Measurements from ENCODE around the gene HOXA9.

Gene HOXA9

DNA sequence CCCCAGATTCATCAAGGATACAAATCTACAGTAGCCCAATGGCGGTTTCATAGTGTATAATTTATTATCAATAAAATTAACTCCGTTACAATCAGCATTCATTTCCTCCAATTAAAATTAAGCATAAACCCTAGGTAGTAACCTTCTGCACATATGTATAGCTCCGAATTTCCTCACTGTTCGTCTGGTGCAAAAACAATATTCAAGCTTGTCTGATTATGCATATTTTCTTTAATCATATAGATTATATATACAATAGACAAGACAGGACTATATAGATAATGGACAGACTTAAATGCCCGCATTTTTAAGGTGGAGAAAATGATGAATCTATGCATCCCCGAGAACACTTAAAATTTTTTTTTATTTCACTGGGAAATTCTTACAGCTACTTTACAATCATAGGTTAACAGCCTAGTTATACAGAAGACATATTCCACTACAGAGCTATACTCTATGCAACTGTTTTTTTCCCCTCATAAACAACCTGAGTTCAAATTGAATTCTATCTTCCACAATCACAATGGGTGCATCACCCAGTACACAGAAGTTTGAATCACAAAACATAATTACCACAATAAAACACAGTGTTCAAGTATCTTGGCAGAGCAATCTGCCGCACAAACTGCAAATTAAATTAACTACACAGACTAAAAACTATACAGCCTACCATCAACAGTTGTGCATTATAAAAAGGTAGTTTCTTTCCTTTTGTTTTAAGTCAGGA is 2.6 kb downstream of the HOXA9 start:
- peak overlapping the region; percentile 99 for H3K27ac ChIP-seq
- TF ChIP-seq, protein P1, sequence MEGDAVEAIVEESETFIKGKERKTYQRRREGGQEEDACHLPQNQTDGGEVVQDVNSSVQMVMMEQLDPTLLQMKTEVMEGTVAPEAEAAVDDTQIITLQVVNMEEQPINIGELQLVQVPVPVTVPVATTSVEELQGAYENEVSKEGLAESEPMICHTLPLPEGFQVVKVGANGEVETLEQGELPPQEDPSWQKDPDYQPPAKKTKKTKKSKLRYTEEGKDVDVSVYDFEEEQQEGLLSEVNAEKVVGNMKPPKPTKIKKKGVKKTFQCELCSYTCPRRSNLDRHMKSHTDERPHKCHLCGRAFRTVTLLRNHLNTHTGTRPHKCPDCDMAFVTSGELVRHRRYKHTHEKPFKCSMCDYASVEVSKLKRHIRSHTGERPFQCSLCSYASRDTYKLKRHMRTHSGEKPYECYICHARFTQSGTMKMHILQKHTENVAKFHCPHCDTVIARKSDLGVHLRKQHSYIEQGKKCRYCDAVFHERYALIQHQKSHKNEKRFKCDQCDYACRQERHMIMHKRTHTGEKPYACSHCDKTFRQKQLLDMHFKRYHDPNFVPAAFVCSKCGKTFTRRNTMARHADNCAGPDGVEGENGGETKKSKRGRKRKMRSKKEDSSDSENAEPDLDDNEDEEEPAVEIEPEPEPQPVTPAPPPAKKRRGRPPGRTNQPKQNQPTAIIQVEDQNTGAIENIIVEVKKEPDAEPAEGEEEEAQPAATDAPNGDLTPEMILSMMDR (conservative IDR thresholded peaks at IDR 0.05), result no peak

DNA sequence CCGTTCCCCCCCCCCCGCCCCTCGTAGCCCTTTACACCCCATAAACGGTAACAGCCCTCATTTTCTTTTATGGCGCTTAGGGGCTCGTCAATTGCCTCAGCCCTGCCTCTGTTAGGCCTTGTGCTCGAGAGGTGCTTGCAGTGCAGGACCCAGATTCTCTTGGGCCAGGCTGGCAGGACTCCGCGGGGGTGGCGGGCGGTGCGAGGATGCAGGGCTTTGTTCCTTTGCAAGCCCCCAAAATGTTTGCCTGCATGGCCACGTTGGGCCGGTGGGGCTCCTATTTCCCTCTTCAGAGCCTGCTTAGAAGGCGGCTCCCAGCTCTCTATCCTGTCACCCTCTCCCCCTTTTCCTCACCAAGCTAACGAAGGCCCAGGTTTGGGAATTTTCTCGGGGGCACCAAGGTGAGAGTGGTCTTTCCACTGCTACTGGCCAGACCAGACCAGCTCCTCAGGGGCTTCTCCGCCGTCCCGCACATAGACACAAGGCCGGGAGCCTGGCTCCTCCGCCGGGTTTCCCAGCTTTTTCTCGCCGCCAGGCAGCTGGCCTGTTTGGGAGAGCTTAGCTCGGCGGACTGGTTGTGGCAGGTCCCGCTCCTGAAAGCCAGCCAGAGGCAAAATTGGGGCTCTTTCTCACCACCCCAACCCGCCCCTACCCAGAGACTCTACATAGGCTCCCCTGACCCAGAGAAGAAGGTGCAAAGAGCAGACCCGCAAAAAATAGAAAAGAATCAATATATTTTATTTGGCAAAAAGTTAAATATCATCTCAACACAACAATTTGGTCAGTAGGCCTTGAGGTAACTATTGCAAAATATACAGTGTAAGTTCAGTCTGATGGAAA is 3.4 kb downstream of the HOXA9 start:
- H3K27ac ChIP-seq, result peak overlapping the region; percentile 99
- TF ChIP-seq, protein P1 (conservative IDR thresholded peaks at IDR 0.05), result no peak

DNA sequence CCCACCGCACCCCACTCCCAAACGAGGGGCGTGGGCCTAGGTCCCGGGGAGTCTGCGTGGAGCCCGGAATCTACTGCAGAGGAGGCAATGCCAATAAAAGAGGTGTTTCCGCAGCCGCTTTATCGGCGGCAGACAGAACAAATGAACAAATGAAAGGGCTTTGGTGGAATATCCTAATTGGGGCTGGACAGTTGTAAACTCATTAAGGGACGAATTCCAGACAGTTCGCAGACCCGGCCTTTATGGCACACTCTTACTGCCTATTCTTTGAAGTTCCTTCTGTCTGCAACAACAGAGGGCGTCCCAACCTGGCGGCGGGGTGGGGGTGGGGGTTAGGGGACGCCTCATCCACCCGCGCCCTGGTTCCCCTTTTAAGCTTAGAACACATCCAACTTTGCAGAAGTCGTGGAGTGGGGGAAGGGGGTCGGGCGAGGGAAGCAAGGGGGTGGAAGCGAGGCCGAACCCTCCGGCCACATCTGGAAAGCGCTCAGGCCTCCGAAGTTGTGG is 4.1 kb downstream of the HOXA9 start:
- peak overlapping the region; percentile 99 for H3K27ac ChIP-seq
- TF ChIP-seq, protein P1 (conservative IDR thresholded peaks at IDR 0.05), result no peak; the same call in none of the 2 replicates

DNA sequence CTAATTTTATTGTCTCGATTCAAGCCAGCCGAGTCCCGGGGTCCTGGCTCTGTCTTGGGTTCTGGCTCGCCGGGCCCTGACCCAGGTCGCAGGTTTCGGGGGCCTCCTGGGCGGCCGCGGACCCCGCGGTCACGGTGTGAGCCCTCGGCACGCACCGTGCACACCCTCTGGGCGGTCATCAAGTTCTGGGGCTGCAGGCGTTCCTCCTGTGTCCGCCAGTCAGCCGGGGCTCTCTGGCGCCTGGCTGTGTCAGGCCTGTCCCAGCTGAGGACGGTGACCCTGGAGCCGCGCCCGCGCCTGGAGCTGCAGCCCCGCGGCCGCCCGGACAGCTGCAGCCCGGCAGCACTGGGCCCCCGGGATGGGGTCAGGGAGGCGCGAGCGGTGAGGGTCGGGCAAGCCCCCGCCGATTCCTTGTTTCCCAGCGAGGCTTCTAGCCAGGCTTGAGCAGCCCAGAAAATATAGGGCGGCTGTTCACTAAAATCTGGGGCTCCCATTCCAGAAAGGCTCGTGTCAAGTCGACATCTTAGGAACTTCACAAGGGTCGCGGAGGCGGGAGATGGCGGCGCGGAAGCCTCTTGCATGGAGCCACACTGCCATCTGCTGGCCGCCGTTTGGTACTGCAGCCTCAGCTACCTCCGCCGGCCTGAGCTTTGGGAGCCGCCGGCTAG is 4.7 kb downstream of the HOXA9 start:
- peak overlapping the region; percentile 99 for H3K27ac ChIP-seq
- TF ChIP-seq, protein P1 (conservative IDR thresholded peaks at IDR 0.05), result peak; percentile 96

DNA sequence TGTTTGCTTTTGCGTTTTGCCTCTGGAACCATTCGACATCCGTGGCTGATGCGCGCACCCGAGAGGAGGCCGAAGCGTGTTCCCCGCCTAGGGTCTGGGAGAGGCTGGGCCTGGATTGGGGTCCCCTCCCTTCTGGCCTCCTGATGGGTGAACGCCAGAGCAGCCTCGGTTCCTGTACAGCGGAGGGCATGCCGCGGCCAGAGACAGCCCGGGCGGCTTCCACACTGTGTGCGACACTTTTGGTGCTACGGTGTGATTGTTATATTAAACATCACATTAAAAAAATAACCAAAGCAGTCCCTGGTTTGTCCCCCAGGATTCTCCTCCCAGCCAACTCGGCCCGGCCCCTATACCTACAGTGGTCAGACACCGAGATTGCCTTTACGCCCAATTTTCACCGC is 5.2 kb downstream of the HOXA9 start:
- TF ChIP-seq, protein P1 (conservative IDR thresholded peaks at IDR 0.05), result no peak
- peak overlapping the region; percentile 99 for H3K27ac ChIP-seq

DNA sequence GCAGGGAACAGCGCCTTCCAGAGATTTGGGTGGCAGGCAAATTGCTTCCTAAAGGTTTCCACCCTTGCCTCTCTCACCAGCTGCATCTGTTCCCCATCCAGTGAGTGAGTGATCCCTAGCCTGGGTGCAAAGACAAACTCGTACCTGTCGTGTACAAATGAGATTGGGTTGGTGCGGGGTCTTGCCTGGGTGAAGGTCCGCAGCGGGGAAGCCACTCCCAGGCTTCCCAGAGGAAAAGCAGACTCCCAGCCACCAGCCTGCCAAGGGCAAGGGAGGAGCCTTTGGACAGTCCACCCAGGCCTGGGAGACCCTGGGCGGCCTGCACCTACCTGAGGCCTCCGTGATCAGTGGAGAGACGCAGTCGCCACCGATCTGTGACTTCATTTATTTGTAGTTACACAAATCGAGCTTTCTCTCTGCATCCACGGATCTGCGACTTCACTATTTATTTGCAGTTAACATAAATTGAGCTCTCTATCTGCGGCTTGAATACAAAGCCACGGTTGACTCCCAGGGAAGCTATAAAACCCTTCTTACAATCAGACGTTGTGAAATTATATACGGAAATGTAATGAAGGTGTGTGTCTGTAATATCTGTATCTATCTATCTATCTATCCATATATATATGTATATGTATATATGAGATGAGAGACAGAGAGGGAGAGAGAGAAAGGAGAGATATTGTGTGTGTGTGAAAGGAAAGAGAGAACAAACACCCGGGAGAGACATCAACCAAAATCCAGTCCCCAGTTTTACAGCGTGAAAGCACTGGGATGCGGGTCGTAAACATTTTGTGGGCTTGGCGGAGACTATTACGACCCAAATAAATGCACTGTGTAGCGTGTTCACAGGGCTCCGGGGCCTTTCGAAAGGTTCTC is 5.8 kb downstream of the HOXA9 start:
- TF ChIP-seq, protein P1 (conservative IDR thresholded peaks at IDR 0.05), result no peak
- peak overlapping the region; percentile 99 for H3K27ac ChIP-seq
